EH (cell line): ENCODE measurements around the gene DMGDH.

Experiments
- DNase-seq: peaks from one replicate; pipeline ENCODE4 v3.0.0-alpha.2; 2015; ENCODE audit warnings: low read depth

DMGDH gene

DNA sequence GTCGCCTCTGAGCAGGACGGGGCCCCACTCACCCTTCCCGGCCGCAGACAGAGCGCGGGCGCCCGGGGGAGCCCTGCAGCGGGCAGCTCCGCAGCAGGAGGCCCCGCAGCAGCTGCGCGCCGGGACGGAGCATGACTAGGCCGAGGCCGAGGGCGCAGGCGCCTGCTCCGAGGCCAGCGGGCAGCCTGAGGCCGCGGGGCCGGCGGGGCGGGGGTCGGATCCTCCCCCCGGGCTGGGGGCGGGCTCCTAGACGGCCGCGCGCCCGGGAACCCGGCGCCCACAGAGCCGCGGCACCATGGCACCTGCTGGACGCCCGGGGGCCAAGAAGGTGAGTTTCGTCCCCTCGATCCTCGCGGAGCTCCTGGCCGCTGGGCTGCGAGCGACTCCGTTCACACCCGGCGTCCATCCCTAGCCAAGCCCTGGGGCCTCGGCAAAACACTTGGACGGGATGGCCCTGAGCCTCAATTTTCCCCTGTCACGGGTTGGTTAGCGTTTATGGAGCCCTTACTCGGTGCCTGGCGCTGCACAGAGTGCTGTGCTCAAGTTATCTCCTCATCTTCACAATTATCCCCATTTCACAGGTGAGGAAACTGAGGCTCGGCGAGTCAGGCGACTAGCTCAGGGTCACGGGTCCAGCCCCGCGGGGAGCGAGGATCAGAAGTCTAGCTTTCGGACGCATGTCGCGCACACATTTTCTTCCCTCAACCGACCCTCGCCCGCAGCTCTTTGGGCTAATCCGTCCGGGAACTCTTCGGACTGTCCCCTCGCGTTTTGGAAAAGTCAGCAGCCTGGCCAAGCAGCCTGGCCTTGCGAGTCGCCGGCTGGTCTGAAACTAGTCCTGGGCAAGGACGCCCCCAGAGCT lies at the start of gene DMGDH, which contains the start of gene BHMT2:
TSS of gene DMGDH (minus strand) at position 187 of the 862 bp plus-strand sequence. CDS start at position 133, 54 bp downstream.
TSS of gene BHMT2 (plus strand) at position 280 of the 862 bp plus-strand sequence. CDS start at position 296, 16 bp downstream.
- peak; percentile 70 for DNase-seq

DNA sequence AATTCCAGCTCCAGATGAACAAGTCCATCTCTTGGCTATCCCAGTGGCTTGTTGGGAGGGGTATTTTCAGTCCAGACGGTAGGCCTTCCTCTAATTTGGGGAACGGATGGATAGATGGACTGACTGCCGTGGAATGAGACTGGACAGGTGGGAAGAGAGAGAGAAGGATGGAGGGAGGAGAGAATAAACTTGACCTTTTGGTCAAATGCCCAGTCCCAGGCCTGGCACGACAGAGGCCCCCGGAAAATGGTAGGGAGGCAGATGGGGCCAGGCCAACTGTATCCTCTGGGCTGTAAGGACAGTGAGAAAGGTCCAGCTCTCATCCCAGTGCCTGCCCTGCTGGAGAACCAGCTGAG lies 43.2 kb upstream of the DMGDH start:
- no peak for DNase-seq

DNA sequence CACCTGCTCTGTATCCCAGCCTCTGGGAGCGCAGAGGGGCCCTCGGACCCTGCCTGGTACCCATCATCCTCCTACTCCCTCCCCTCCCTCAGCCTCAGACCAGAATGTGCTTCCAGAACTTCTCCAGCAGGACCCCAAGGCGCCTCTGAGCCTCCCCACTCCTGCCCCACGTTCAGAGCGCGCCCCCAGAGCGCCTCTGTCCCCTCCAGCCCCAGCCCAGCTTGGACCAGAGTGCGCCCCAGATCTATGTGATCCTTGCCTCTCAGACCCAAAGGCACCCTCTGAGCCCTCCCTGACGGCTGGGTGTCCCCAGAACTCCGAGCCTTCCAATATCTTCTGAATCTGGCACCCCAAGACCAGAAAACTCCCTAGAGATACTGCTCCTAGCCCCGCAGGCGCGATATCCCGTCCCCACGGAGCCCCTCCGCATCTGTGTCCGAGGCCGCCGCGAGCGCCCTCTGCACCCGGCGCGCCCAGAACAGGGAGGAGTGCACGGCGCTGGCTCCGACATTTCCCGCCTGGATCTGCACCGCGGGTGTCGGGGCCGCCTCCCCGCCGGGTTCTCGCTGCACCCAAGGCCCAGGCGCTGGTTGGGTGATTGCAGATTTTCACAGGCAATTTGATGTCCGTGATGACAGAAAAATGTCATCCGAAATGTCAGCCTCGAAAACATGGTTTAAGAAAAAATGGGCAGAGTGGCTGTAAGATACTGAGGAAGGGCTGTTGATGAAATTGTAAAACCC lies 42.7 kb upstream of the DMGDH start:
- no peak for DNase-seq

DNA sequence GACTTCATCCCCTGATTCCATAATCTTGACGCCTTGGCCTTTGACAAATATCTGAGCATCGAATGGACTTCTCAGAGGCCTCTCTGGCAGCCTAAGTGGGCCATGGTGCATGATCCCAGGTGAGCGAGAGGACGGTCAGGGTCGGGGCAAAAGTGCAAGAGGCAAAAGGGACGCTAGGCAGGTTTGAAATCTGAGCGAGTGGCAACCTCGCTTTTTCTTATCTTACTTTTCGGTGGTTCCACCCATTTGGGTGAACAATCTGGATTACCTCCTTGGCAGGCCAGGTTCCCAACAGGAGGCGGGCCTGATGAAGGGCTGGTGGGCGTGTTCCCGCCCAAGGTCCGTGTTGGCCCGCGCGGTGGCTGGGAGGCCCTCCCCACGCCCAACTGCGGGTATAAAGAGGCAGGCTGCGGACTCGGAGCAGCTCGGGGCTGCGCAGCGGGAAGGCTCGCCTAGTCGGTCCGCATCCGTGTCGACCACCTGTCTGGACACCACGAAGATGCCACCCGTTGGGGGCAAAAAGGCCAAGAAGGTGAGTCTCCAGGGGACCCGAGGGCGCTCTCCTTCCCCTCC lies 42.0 kb upstream of the DMGDH start, which contains the start of gene BHMT:
TSS of gene BHMT (plus strand) at position 423 of the 573 bp plus-strand sequence. CDS start at position 500, 77 bp downstream.
- no peak for DNase-seq

DNA sequence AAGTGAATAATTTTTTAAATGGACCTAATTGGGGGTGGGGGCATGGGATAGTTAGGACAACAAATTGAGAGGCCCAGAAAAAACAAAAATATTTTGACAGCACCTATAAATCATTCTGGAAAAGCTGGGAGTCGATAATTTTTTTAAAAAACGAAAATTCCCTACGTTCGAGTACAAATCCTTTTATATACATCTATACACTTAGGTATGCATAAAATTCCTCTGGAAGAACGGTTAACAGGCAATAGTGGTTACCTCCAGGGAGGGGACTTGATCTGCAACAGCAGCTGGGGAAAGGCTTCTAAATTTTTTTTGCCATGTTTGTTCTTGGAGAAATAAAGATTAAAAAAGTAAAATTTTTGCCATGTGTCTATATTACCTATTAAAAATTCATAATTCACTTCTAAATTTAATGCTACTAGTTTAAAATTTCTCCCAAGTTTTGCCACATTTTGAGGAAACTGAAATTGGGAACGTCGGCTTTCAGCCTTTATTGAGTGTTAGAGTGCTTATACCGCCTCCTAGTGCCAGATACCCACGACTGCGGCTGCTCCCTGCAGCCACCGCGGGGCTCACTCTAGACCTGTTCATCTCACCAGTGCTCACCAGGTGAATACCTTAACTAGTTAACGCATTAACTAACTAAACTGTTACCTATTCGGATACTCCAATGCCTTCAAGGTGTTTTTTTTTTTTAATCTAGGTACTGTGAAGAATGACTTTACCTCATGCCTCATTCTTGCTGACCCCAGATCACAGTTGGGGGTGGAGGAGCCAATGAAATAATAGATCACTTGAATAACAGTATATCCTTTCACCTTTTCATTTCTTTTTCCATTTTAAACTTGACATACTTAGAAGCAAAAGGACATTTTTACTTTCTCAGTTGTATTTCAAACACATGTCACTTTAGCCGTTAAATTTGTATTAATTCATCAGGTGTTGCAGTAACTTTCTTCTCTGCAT lies 40.3 kb upstream of the DMGDH start:
- DNase-seq = no peak

DNA sequence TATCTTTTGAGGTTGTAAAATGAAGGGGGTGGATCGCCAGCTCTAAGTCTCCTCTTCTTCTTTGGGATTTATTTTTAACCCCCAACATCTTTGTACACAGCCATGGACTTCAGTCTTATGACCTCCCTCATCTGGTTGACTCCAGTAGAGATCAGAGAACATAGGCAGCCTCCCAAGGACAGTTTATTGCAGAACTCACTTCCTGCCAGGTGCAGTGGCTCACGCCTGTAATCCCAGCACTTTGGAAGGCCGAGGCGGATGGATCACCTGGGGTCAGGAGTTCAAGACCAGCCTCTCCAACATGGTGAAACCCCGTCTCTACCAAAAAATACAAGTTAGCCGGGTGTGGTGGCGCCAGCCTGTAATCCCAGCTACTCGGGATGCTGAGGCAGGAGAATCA lies 39.3 kb upstream of the DMGDH start:
- DNase-seq = no peak

DNA sequence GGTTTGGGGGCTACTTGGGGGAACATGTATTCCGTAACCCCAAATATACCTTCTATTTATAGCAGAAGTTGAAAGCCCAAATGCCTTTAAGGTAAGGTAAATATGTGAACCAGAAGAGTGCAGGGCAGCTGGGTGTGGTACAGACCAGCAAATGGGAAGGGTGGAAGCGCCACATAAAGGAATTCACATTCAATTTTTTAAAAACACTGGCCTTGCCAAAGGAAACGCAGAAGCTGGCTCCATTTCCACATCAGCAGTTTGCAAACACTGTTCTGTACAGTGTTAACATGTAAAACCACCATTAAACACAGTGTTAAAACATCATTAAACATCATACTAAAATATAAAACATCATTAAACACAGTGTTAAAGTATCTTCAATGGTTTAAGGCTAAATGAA lies 38.6 kb upstream of the DMGDH start:
- DNase-seq = no peak

DNA sequence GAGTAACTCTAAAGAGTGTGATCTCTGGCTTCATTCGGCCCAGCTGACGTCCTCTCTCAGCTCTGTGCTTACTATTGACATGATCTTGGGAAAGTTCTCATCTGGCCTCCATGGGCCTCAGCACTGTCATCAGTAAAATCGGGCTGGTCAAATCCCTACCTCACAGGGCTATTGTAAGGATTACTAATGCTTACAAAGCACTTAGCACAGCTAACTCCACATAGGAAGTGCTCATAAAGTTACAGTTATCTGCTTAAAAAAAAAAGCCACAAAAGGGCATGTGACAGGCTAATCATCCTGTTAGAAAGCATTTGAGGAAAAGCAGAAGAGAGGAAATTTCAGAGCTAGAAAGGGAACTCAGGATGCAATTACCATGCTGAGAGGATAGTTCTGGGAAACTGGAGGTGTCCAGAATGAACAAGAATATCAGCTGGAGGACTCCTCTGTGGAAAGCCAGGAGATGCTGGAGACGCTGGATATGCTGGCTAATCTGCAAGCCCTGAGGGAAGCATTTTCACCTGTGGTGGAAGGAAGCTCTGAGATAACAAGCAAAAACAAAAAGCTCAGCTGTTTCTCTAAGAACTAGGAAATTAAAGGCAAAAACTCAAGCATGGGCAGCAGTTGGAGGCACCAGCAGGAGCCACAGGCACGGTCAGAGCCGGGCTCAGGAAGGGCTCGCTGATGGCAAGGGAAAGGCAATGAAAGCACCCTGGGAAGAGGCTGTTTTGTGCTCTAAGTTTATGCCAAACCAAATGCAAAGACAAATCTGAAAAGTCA lies 37.7 kb upstream of the DMGDH start:
- peak; percentile 60 for DNase-seq

DNA sequence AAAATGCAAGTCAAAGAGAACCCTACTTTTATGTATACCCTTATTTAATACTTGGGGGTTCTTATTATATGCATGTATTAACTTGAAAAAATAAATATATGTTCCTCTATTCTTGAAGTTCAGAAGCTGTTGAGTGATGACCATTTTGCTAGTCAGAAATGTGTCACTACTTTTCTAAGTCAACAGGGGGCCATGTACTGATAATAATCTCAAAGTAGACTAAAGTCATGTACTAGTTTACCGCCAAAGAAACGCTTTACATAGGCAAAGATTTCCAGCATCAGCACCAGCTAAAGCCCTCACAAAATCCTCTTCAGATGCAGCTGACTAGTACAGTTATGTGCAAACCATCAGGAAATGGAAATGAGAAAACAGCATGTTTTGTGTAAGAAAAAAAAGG lies 36.4 kb upstream of the DMGDH start:
- no peak for DNase-seq

DNA sequence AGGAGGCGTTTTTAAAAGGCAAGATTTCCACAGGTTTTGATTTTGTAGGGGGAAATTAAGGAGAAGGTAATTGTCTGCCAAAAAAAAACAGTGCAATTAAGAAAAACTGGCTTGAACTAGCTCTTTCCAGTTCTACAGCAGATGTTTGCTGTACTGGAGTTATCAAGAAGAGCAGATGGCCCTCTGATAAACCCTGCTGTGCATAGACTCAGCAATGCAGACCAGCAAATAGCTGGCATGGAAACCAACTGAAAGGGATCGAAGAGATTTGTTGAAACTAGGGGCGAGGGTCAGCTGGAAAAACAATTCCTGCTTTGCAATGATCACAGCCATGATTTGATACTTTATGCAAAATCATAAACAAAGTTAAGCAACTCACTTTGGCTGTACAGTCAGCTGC lies 24.3 kb upstream of the DMGDH start:
- no peak for DNase-seq

DNA sequence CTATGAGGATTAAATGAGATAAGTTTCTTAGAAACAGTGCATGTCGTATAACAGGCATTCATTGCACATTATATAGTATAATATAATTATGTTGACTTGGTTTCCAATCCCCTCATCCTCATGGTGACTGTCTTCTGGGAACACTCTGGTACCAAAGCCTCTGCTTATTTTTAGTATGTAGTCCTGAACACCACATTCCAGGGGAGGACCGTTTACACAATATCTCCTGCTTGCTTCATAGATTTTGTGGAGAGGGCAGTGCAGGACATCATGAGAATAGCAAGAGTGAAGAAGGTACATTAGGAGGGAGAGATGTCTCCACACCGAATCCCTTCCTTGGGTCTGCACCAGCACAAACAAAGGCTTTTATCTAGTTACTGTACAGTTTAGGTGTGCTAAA lies 21.6 kb upstream of the DMGDH start:
- DNase-seq = no peak

DNA sequence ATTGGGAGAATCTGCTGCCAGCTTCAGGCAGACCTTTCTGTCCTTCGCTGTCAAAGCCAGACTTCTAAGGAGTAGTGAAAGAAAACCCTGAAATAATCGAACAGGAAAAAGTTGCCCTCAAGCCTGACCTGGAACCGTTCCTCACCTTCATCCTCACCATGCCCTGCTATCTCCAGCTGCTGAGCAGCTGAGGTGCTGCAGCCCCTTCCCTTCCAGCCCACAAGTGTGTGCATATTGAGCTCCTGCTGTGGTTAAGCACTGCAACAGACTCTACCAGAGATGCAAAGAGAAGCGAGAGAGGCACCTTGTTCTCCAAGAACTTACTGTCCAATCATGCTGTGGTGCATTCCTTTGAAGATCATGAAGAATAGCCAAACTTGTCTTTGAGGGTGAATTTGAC lies 19.0 kb upstream of the DMGDH start:
- no peak for DNase-seq

DNA sequence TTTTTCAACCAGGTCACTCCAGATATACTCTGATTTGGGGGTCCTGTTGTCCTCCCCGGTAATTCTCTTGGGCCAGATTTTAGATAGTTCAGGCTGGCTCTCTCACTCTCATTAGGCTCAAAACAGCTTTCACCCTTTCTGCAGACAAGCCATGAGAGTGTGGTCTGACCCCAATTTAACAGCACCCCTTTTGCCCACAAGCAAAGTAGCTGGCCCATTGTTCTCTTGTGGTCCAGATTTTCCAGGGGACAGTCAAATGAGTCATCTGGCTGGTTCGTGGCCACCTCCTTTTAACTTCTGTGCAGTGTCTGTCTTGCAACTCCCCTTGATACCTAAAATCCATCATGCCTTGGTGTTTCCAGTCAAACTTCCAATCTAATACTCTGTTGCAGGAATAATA lies 16.6 kb upstream of the DMGDH start:
- no peak for DNase-seq

DNA sequence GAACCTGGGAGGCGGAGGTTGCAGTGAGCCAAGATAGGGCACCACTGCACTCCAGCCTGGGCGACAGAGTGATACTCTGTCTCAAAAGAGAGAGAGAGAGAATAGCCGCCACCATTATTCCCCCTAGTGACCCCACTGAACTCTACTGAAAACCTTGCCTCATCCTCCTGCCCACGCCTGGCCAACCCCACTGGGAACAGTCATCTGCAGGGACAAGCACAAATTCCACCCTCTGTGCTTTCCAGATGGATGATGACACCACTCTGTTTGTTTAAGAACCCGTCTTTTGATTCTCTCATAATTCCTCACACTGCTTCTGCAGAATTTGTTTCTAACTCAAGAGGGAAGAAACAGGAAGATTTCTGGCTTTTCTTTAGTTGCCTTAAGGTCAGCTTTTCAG lies 12.3 kb upstream of the DMGDH start:
- no peak for DNase-seq

DNA sequence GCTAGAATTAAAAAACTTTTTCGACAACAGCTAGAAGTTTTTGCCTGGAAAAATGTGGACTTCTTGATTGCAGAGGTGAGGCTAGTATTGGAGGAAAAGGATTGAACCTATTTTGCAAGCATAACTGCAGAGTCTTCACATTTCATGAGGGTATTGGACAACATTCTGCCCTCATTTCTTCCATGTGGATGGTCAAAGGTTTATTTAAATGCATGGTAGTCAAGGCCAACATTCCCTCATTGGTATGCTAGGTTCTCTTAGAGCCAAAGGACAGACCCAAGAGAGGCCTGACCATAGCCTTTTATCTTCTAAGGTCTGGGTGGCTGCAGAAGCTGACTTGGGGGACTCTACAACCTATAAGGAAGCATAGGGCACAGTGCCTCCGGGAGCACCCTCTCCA lies 11.3 kb upstream of the DMGDH start:
- no peak for DNase-seq

DNA sequence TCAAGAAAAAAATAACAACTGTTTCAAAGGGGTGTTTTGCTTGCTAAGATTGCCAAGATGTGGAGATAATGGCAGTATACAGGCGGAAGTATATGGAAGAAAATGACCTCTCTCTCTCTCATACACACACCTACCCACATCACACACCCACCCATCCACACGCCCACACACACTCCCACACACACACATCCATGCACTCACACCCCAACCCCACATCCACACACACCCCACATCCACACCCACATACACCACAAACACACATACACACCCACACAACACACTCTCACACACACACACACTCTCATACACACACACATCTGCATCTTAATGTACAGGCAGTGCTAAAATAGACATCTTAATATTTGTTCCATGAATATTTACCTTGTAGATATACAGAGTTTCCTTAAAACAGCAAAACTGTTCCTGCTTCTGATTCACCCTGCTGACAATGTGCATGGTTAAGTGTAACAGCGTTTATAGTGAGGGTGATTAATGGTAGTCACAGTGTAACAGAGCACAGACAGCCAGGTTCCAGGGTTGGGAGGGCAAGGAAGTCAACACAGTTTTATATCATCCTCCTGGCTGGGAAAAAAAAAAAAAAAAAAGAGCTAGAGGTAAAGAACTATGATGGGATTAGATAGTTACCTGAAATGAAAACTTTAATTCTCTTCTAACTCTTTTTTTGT lies 8.3 kb upstream of the DMGDH start:
- DNase-seq = peak; percentile 45

DNA sequence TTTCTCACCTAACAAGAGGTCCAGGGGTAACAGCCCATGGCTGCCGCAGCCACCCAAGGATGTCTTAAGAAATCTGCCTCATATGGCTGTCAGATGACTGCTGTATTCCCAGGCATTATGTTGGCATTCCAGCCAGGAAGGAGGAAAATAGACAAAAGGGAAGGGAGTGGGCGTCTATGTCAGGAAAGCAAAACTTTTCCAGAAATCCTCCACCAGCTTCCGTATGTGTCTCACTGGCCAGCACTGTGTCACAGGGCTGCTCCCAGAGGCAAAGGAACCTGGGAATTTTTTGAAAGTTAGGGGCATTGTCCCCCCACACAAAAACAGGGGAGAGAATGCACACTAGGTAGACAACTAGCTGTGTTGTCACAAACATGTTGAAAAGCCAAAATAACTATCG lies 7.3 kb upstream of the DMGDH start:
- no peak for DNase-seq

DNA sequence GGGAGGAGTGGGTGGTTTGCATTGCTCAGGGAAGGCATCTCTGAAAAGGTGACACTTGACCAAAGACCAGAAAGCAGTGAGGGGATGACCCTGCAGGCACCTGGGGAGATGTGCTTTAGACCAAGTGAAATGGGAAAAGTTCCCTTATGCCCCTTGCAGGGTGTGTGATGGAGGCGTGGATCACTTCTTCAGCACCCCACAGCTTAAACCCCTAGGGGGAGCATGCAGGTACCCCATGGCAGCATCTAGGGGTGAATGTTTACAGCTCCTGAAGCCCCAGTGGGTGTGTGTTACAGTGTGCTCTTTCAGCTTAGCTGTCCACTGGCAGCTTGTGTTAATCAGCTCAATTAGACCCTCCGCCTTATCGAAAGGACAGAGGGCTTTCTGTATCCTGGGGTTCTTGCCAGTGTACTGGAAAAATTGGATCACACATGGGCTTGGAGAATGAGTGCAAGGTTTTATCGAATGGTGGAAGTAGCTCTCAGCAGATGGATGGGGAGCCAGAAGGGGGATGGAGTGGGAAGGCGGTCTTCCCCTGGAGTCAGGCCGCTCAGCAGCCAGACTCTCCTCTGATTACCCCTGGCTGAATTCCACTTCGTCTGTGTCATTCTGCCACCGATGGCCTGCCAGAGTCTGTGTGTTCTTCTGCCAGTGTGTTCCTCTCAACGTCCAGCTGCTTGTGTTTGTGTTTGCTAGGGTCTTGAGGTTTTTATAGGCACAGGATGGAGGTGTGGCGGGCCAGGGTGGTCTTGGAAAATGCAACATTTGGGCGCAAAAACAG lies 6.4 kb upstream of the DMGDH start:
- DNase-seq = peak; percentile 47

DNA sequence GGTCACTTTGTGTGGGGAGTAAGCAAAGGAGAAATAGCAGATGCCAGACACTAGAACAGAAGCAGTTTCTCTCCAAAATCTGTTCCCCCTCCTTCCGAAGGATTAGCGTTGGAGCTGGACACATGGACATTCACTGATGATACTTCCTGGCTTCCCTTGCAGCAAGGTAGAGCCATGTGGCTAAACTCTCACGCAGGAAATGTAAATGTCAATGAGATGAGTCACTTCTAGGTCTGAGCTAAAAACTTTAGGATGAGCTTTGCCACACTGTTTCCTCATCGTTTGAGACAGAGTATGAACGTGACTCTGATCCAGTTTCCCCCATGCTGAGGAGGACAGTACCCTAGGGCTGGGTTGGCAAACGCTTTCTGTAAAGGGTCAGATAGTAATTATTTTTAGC lies 5.2 kb upstream of the DMGDH start:
- peak; percentile 89 for DNase-seq

DNA sequence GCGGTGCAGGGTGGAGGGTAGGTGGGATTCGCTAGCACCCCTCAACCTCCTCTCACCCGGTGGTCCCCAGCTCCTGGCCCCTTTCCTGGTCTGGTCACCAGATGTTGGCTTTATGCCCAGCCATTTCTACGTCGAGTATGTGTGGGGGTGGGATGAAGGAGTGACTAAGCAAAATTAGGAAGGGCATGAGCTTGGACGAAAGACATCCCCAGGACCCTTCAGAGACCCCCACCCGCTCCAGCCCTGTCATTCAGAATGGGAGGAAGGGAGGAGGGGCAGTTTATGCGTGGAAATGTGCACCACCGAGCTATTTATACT lies 835 bp upstream of the DMGDH start:
- peak; percentile 54 for DNase-seq
